Fibroblast of skin of left biceps (primary cell): Measurements from ENCODE around the gene ACE.

Experiments used
- DNase-seq, 2 experiments: peaks; one replicate each; pipeline ENCODE4 v3.0.0-alpha.2; 2013; ENCODE audit warnings: low read depth in 2 of 2

Gene ACE

DNA sequence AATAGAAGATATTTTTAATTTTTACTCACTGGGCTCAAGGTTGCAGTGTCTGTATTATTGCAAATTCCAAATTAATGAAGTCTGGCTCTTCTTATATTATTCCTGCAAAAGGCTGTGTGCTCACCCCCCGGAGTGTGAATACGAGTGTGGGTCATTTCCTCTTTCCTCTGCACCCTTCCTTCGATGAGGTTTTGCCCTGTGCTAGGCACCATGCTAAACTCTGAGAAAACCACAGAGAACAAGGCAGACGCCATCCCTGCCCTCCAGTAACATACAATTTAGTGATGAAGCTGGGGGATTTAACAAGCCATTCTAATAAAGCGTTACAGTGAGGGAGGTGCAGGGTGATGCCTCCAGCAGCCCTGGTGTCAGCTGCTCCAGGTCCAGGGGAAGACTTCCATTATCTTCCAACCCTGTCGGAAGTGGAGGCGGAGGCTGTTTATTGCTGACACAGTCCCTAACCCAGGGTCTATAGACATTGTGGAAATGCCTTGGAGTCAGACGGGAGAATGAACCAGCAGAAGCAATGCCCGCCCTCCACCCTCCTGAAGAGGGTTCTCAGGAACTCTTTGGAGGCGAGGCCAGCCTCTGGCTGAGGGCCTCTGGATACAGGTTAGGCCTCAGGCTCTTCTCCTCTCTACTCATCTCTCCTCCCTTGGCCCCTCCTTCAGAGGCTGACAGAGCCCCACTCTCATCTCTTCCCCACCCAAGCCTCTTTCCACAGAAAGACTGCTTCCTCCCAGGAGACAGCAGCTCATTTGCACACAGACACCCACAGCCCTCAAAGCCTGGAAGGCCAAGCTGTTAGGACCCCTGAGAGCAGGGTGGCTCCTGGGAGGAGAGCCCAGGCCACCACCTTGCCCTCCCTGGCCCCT lies 2.0 kb upstream of the ACE start:
- DNase-seq, result no peak

DNA sequence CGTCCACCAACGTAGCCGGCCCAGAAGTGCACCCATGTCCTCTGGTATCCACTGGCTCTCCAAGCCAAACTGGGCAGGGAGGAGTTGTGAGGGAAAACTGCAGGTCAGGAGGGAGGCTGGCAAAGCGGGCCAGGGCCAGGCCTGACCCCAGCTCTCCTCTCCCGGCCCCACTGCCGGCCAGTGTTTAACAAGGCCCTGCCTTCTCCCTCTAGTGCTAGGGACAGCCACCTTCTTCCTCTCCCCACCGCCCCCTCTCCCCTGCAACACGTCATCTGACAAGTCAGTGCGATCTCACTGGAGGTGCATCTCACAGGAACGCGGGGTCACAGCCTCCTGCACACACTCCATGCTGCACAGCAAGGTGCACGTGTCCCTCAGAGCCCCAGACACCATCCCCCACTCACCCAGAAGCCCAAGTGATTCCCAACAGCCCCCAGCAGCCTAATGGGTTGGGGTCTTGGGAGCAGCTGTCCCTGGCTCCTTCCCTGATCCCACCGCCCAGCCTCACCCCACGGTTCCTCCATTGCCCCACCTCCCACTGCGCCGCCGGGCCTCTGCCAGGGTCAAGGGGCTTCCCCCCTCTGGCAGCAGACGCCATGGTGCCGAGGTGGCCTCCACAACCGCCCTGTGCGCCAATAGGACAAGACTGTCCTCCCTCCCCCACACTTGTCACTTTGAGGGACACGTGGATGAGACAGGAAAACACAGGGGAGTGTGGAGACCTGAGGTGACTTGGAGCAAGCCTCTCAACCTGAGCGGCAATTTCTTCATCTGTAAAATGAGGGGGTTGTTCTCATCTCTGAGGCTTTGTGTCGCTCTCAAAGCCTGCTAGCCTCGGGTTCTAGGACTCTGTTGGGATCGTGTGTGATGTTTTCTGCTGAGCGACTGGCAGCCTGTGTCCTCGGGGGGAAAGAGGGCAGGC lies 1.1 kb upstream of the ACE start:
- DNase-seq, result no peak

DNA sequence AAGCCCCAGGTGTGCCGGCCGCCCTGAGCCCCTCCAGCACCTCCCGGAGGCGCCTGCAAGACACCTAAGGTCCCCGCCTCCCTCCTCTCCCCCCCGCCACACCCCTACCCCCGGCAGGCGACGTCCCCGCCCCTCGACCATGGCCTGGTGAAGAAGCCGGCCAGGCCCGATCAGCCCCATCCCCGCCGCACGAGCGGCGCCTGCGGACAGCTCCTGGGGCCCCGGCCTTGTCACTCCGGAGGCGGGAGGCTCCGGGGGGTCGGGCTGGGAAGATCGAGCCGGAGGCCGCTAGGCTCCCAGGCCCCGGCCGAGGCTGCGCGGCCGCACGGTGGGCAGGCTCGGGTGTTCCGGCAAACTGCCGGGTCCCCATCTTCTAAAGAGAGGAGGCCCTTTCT lies 405 bp upstream of the ACE start:
- DNase-seq, result no peak

DNA sequence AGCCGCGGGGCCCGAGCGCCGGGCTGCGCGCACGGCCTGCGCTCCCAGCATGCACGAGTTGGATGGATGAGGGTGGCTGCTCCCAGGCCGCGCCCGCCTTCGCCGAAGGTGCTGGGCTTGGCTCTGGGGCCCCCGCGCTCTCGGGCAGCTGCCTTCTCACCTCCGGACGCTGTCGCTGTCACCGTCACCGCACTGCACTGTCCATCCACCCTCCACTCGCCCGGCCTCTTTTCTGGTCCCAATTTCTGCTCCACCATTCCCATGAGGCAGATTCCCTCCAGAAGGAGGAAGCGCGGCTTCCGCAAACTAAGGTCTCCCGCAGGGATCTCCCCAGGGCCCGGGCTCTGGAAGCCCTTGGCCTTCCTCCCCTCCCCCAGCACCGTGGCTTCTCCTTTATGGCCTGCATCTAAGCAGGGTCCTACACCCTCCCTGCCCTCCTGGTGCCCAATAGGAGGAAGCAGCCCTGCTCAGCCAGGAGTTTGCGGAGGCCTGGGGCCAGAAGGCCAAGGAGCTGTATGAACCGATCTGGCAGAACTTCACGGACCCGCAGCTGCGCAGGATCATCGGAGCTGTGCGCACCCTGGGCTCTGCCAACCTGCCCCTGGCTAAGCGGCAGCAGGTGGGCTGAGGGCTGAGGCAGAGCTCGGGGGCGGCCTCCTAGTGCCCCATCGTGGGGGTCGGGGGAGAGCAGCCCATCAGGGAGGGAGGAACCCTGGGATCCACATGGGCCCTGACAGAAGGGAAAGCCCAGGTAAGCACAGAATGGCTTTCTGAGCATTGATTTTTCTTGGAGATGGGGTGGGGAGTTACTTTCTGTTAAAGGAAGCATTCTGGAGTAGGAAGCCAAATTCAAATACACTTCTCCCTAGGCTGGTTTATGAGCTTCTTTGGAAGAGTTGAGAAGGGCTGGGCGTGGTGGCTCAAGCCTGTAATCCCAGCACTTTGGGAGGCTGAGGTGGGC lies 899 bp downstream of the ACE start:
- no peak for DNase-seq

DNA sequence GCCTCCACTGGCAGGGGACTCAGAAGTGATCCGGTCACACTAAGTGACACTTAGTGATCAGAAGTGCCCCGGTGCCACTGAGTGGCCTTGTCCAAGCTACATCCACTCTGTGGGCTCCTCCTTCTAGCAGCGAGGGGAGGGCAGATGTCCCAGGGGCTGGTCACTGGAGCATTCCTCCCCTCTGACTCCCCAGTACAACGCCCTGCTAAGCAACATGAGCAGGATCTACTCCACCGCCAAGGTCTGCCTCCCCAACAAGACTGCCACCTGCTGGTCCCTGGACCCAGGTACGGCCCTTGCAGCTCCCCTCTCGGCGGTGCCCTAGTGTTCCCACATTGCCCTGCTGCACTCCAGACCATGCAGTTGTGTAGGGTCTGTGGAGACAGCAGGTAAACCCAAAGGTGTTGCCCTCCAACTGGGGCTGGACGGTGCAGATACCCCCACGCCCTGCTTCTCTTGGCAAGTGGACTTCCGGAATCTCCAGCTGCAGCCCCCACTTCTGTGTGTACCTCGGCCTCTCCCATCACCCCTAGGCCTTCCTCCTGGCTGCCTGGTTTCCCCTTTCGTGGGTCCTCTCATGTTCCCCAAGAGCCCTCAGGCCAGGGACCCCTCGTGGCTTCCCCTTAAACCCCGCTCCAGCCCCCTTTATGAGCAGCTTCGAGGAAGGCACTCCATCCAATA lies 2.1 kb downstream of the ACE start:
- peak; percentile 65 to 70 for DNase-seq

DNA sequence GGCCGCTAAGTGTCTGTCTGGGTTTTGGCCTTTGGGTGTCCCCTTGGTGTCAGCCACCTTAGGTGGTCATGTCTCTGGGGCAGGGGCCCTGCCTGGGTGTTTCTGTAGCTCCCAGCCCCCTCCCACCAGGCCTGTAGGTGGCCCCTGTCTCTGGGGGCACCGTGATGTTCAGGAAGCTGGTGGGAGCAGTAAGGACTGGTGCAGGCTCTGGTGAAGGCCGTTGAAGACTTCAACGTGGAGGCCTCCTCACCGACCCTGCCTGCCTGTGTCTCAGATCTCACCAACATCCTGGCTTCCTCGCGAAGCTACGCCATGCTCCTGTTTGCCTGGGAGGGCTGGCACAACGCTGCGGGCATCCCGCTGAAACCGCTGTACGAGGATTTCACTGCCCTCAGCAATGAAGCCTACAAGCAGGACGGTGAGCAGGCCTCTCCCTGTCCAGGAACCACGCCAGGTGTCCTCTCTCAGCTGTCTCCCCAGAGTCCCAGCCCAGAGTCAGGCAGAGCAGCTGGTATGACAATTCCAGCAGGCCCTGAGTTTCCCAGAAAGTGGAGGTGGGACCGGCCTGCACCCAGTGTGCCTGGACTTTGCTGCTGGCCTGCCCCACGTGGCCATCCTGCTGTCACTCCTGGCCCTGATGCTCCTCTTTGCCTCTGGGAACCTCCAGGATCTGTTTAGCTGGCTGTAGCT lies 2.8 kb downstream of the ACE start:
- no peak for DNase-seq

DNA sequence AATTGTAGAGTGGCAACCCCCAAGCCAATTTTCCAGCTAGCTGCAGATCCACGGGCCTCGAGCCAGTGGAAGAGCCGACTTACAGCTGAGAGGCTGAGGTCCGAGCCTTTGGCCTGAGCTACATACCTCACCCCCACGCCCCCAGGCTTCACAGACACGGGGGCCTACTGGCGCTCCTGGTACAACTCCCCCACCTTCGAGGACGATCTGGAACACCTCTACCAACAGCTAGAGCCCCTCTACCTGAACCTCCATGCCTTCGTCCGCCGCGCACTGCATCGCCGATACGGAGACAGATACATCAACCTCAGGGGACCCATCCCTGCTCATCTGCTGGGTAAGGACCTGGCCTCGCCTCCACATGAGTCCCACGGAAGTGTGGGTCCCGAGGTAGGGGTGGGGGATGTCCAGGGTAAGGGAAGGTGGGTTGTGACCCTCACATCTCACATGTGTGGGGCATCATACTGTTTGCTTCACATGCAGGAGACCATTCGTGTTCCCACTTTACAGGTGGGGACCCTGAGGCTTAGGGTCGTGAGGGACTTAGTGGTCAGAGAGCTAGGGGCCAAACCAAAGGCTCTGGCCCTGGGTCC lies 3.4 kb downstream of the ACE start:
- DNase-seq, result no peak

DNA sequence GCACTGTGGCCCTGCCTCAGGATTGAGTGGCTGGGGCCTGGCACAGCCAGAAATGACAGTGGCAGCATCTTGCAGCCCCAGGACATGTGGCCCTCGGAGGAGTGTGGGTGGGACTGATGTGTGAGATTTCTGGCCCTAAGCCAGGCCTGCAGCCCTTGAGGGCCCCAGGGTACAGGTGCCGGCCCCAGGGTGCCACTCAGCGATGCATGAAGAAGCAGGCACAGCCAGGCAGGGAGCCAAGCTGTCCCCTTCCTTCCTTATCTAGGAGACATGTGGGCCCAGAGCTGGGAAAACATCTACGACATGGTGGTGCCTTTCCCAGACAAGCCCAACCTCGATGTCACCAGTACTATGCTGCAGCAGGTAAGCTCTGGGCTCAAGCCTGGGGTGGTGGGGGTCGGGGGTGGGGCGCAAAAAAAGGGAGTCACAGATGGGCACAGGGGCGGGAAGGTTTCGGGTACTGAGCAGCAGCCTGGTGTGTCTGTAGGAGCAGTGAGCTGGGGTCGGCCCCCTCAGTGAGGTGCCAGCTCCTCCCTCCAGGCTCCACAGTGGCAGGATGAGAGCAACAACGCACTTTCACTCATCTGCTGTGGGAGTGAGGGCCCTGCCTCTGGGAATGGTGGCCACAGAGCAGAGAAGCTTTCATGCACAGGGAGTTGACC lies 4.1 kb downstream of the ACE start:
- no peak for DNase-seq

DNA sequence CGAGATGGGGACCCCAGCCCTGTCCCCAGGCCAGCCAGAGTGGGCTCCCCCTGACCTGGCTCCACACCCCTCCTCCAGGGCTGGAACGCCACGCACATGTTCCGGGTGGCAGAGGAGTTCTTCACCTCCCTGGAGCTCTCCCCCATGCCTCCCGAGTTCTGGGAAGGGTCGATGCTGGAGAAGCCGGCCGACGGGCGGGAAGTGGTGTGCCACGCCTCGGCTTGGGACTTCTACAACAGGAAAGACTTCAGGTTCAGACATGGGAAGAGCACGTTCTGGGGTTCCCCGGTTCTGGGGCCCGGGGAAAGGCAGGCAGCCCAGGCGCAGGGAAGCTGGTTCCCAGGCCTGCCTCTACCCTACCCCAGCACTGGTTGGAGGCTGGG lies 4.6 kb downstream of the ACE start:
- no peak for DNase-seq

DNA sequence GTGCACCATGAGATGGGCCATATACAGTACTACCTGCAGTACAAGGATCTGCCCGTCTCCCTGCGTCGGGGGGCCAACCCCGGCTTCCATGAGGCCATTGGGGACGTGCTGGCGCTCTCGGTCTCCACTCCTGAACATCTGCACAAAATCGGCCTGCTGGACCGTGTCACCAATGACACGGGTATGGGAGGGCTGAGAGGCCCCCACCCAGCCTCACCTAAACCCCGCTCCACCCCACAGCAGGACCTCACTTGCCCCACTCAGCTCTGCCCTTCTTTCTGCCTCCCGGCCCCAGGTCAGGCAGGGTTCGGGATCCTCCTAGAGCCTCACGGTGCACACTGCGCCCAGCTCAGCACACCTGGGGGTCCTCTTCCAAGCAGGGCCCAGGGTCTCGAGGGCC lies 5.6 kb downstream of the ACE start:
- DNase-seq, result no peak

DNA sequence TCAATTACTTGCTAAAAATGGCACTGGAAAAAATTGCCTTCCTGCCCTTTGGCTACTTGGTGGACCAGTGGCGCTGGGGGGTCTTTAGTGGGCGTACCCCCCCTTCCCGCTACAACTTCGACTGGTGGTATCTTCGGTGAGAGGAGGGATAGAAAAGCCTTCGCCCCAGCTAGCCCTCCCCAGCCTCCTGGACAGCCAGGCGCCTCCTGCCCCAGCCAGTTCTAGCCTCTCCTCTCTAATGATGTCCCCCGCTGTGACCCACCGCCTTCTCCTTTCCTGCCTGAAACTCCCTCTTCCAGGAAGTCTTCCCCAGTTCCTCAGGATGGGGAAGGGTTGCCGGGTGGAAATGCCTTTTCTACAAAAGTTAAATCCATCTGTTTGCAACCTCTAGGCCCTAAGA lies 6.2 kb downstream of the ACE start:
- no peak for DNase-seq

DNA sequence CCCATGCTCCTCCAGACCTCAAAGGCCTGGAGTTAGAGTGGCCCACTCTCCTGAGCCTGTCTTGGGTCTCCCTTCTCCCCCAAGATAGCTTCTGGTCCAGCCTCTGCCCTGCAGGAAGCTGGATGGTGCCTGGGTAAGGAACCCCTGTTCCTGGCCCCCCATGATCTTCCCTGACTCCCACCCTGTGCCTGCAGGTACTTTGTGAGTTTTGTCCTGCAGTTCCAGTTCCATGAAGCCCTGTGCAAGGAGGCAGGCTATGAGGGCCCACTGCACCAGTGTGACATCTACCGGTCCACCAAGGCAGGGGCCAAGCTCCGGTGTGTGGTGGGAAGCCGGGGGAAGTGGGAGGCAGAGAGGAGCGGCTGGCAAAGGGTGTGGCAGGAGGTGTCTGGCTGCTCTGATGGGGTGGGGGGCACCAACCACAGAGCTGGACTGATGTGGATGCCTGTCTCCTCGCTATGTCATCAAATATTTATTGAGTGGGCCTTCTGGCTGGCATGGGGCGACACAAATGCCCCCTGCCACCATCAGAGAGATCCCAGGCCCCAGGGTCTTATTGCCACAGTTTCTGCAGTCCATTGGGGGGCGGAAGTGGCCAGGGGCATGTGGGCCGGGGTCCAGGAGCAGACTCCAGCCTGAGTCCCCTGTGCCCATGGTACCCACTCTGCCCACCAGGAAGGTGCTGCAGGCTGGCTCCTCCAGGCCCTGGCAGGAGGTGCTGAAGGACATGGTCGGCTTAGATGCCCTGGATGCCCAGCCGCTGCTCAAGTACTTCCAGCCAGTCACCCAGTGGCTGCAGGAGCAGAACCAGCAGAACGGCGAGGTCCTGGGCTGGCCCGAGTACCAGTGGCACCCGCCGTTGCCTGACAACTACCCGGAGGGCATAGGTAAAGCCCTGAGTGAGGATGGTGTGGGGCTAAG lies 7.1 kb downstream of the ACE start:
- DNase-seq, result no peak

DNA sequence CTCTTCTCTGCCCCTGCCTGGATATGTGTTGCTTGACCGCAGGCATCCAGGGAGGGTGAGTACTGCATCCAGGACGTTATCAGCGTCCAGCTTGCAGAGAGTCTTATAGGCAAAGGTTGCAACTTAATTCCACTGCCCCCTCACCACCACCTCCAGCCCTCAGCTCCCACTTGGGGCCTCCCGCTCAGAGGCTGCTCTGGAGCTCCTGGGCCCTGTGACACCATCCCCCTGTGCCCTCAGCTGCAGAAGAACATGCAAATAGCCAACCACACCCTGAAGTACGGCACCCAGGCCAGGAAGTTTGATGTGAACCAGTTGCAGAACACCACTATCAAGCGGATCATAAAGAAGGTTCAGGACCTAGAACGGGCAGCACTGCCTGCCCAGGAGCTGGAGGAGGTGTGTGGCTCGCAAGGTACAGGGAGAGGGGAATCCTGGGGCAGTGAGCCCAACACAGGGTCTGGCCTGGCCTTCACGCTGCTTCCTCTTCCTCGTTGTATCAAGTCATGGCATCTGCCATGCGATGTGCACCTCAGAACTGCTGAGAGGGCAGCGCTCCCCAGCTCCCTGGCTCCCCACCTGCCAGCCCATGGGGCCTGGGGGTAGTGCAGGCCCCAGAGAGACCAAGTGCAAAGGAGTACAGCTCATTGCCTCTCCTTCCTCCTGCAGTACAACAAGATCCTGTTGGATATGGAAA lies 9.6 kb downstream of the ACE start:
- no peak for DNase-seq

DNA sequence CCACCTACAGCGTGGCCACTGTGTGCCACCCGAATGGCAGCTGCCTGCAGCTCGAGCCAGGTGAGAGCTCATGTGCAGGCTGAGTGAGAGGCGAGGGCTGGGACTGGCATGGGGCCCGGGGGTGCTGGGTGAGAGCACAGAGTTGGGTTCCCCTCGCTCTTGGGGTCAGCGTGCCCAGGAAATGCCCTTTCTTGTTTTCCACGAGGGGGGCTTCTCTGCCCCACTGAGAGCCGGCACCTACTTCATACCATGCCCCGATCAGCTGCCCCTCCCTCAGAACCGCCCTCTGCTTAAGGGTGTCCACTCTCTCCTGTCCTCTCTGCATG lies 10.1 kb downstream of the ACE start:
- DNase-seq, result no peak

DNA sequence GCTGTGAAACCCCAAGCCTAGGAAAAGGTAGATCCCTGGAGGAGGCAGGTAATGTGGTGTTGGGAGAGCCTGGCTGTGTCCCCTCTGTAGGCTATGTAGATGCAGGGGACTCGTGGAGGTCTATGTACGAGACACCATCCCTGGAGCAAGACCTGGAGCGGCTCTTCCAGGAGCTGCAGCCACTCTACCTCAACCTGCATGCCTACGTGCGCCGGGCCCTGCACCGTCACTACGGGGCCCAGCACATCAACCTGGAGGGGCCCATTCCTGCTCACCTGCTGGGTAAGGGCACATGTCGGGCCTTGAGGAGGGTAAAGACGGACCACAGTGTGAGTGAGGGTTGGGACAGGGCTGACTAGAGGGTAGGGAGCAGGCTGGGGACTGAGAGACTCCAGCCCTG lies 12.0 kb downstream of the ACE start:
- DNase-seq, result no peak

DNA sequence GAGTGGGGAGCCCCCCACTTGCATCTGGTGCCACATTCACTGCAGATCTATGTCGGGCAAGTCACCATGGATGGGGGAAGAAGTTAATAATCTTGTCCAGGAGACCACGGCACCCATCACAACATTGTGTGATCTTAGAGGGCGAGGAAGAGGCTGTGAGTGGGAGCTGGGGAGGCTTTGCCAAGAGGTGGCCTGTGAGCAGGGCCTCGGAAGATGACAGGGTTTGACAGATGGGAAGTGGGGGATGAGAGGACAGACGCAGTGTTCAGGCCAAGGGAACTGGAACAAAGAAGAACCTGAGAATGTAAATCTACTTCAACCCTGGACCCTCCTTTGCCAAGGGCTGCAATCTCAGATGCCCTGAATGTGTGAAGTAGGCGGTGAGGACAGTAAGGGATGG lies 12.4 kb downstream of the ACE start:
- no peak for DNase-seq

DNA sequence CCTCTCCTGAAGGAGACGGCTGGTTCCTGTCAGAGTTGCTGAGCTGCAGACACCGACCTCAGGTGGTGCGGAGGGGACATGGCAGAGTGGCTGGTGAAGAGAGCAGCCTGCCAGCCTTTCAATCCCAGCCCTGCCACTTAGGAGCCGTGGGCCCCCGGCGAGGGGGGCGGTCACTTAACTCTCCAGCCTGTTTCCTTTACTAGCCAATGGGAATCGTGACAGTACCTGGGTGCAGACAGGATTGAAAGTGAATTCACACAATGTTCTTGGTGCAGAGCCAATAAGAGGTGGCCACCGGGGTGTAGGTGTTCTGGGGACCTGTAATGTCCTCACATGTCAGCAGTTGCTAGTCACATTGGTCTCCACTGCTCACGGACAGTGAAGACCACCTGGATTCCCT lies 13.5 kb downstream of the ACE start:
- no peak for DNase-seq

DNA sequence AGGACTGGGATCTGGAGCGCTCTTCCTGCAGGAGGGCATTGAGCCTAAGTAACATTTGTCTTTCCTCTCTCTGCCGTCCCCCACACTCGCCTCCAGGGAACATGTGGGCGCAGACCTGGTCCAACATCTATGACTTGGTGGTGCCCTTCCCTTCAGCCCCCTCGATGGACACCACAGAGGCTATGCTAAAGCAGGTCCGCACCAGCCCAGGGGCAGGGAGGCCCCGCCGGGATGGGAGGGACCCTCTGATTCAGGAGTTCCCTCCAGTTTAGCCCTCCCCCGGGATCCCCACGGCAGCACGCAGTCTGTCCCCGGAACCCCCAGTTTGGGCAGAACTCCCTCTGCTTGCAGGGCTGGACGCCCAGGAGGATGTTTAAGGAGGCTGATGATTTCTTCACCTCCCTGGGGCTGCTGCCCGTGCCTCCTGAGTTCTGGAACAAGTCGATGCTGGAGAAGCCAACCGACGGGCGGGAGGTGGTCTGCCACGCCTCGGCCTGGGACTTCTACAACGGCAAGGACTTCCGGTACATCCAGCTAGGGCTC lies 14.1 kb downstream of the ACE start:
- DNase-seq, result no peak
